ENCODE results near the gene GAB2.

- no peak for TF ChIP-seq POLR2A (IDR thresholded peaks at IDR 0.05; ENCODE audit: low read length)
- TF ChIP-seq GATA1 (IDR thresholded peaks at IDR 0.05; ENCODE audit: low read depth, low read length) = no peak
Observed at GRCh38 chr11:78217650-78218541, 199.7 kb downstream of the GAB2 start.

Measured in erythroblast (primary cell).